OCI-M2 (cell line): ENCODE results near the gene CCNQ.

Experiments used
- DNase-seq: peaks from one replicate; lab custom pipeline; 2025; ENCODE audit not compliant: unreplicated experiment; lab: John Stamatoyannopoulos, UW

CCNQ gene

GRCh38 chrX:153637121-153638040, 38.4 kb upstream of the CCNQ start:
- DNase-seq, result no peak

- no peak for DNase-seq
Observed at GRCh38 chrX:153636716-153637115, 37.8 kb upstream of the CCNQ start.

GRCh38 chrX:153635788-153636668, 37.1 kb upstream of the CCNQ start:
- DNase-seq, result no peak

- no peak for DNase-seq
Observed at GRCh38 chrX:153635388-153635787, 36.4 kb upstream of the CCNQ start.

GRCh38 chrX:153634832-153635231, 35.9 kb upstream of the CCNQ start:
- DNase-seq, result no peak

GRCh38 chrX:153634236-153634635, 35.3 kb upstream of the CCNQ start:
- DNase-seq, result no peak

GRCh38 chrX:153633607-153634180, 34.8 kb upstream of the CCNQ start:
- DNase-seq, result no peak

GRCh38 chrX:153633048-153633447, 34.1 kb upstream of the CCNQ start:
- no peak for DNase-seq

- DNase-seq, result no peak
Observed at GRCh38 chrX:153632595-153632946, 33.6 kb upstream of the CCNQ start.

- DNase-seq, result no peak
Observed at GRCh38 chrX:153631907-153632594, 33.1 kb upstream of the CCNQ start.

GRCh38 chrX:153631346-153631745, 32.4 kb upstream of the CCNQ start:
- no peak for DNase-seq

- no peak for DNase-seq
Observed at GRCh38 chrX:153628665-153629064, 29.7 kb upstream of the CCNQ start.

GRCh38 chrX:153628129-153628528, 29.2 kb upstream of the CCNQ start:
- DNase-seq, result no peak

- DNase-seq, result no peak
Observed at GRCh38 chrX:153627675-153628111, 28.8 kb upstream of the CCNQ start.

- no peak for DNase-seq
Observed at GRCh38 chrX:153626863-153627674, 28.1 kb upstream of the CCNQ start.

- DNase-seq, result no peak
Observed at GRCh38 chrX:153626025-153626633, 27.2 kb upstream of the CCNQ start.

- no peak for DNase-seq
Observed at GRCh38 chrX:153625271-153626024, 26.5 kb upstream of the CCNQ start.

GRCh38 chrX:153624196-153625091, 25.5 kb upstream of the CCNQ start:
- no peak for DNase-seq
